K562 (cell line): ENCODE measurements around the gene PRKCB. TPM values are rescaled to one million over a fixed set of nuclear protein-coding genes. Genes with fewer than 3 reads are reported as not detected.

Source experiments
- ARID1B ChIP-seq: fragments of 450-650 bp; IDR thresholded peaks from 2 replicates; pipeline ENCODE4 v1.6.1; 2016; ENCODE audit warnings: antibody characterized with exemption, mild to moderate bottlenecking, inconsistent platforms
- ATF3 ChIP-seq, 2 experiments: fragments of 450-650 bp in 1 of 2; sonication (generic) in 1 of 2; formaldehyde crosslinking in 1 of 2; IDR thresholded peaks in 1 of 2; conservative IDR thresholded peaks in 1 of 2; 2 replicates each; pipeline versions ENCODE4 v1.6.1 to v1.8.1; 2016 to 2023; ENCODE audit warnings: mild to moderate bottlenecking in 2 of 2, moderate library complexity in 2 of 2, inconsistent platforms in 1 of 2, missing genetic modification reagents in 1 of 2
- CXXC5 ChIP-seq: fragments of 250-450 bp; sonication (Bioruptor Pico); IDR thresholded peaks from 2 replicates; pipeline ENCODE4 v1.8.0; 2022; ENCODE audit warnings: inconsistent platforms, mild to moderate bottlenecking, moderate library complexity
- EP300 ChIP-seq: IDR thresholded peaks from 2 replicates; pipeline ENCODE4 v1.6.1; 2012; ENCODE audit warnings: low read length, improper control_type of control experiment
- HCFC1 ChIP-seq: IDR thresholded peaks from 2 replicates; pipeline ENCODE4 v1.6.1; 2012; ENCODE audit warnings: low read depth, low read length, improper control_type of control experiment
- HDAC1 ChIP-seq, 2 experiments: fragments of 450-650 bp; IDR thresholded peaks; 2 replicates each; pipeline ENCODE4 v1.6.1; 2016 to 2017; ENCODE audit warnings: inconsistent platforms in 1 of 2, mild to moderate bottlenecking in 1 of 2, moderate library complexity in 1 of 2
- HSF4 ChIP-seq: fragments of 250-450 bp; sonication (Bioruptor Pico); IDR thresholded peaks from 2 replicates; pipeline ENCODE4 v2.1.2; 2022; ENCODE audit warnings: mild to moderate bottlenecking, moderate library complexity, borderline replicate concordance
- KDM1A ChIP-seq, 2 experiments: fragments of 450-650 bp; IDR thresholded peaks; 2 replicates each; pipeline ENCODE4 v1.6.1; 2016; ENCODE audit warnings: mild to moderate bottlenecking in 2 of 2
- KLF13 ChIP-seq: fragments of 450-650 bp; IDR thresholded peaks from 2 replicates; pipeline ENCODE4 v1.6.1; 2016; ENCODE audit warnings: missing genetic modification characterization, low read depth, mild to moderate bottlenecking, missing compliant biosample characterization, moderate library complexity, borderline replicate concordance
- MYBL2 ChIP-seq, 2 experiments: fragments of 450-650 bp in 1 of 2; sonication (generic) in 1 of 2; formaldehyde crosslinking in 1 of 2; IDR thresholded peaks; 2 replicates each; pipeline versions ENCODE4 v1.6.1 to v1.8.1; 2017 to 2022; ENCODE audit warnings: borderline replicate concordance in 1 of 2, inconsistent platforms in 1 of 2, low read depth in 1 of 2, mild to moderate bottlenecking in 1 of 2, missing genetic modification reagents in 1 of 2, moderate library complexity in 1 of 2
- NFIC ChIP-seq: fragments of 450-650 bp; IDR thresholded peaks from 2 replicates; pipeline ENCODE4 v1.6.1; 2017; ENCODE audit warnings: mild to moderate bottlenecking, inconsistent platforms
- NFIX ChIP-seq: fragments of 250-450 bp; sonication (Bioruptor Pico); IDR thresholded peaks from 2 replicates; pipeline ENCODE4 v1.4.0; 2020; ENCODE audit warnings: low read depth, mild to moderate bottlenecking, moderate library complexity
- NR2C1 ChIP-seq, 2 experiments: fragments of 450-650 bp; IDR thresholded peaks; 2 replicates each; pipeline ENCODE4 v1.6.1; 2017; ENCODE audit warnings: mild to moderate bottlenecking in 2 of 2, antibody characterized with exemption in 1 of 2, inconsistent platforms in 1 of 2, missing compliant biosample characterization in 1 of 2, missing genetic modification characterization in 1 of 2
- PHB2 ChIP-seq: fragments of 450-650 bp; IDR thresholded peaks from 2 replicates; pipeline ENCODE4 v1.6.1; 2017; ENCODE audit warnings: low read depth
- SFPQ ChIP-seq: fragments of 200-400 bp; formaldehyde crosslinking; IDR thresholded peaks from 2 replicates; pipeline ENCODE4 v1.6.1; 2017; ENCODE audit warnings: mild to moderate bottlenecking, low read depth, low read length, moderate library complexity
- SREBF1 ChIP-seq: fragments of 150-350 bp; IDR thresholded peaks from 2 replicates; pipeline ENCODE4 v1.6.1; 2014; ENCODE audit warnings: antibody characterized with exemption, low read depth, low read length, borderline replicate concordance
- TARDBP ChIP-seq: fragments of 450-650 bp; IDR thresholded peaks from 2 replicates; pipeline ENCODE4 v1.6.1; 2016
- ZNF444 ChIP-seq: fragments of 250-450 bp; sonication (Bioruptor Pico); IDR thresholded peaks from 2 replicates; pipeline ENCODE4 v1.4.0; 2020; ENCODE audit warnings: mild to moderate bottlenecking, moderate library complexity
- polyA plus RNA-seq, 8 experiments: library from polyadenylated mRNA; depleted of rRNA in 4 of 8; stranded (reverse) in 5 of 8; unstranded in 3 of 8; fragments of >200 nt; fragmentation: Nextera tagmentation in 2 of 8; fragmentation: Illumina TruSeq in 1 of 8; extraction: Ambion mirVana in 2 of 8; extraction: Trizol in 1 of 8; gene quantifications; 2 replicates each; pipeline versions ENCODE4 v1.2.1 to v1.2.3, GENCODE V29; 2011 to 2014; ENCODE audit warnings: inconsistent platforms in 1 of 8, missing spikeins in 1 of 8
- total RNA-seq, 7 experiments: library from RNA; depleted of rRNA in 6 of 7; stranded (reverse); fragments of >200 nt in 6 of 7; fragmentation: Illumina TruSeq in 2 of 7; extraction: Trizol in 2 of 7; gene quantifications; 2 replicates each; pipeline versions ENCODE4 v1.2.1 to v1.2.3, GENCODE V29; 2011 to 2021; ENCODE audit warnings: low replicate concordance in 1 of 7
- TF ChIP-seq, protein P1 (sequence below): fragments of 450-650 bp; IDR thresholded peaks from 2 replicates; pipeline ENCODE4 v1.6.1; 2017; ENCODE audit warnings: antibody characterized with exemption, mild to moderate bottlenecking
- TF ChIP-seq, protein P2 (sequence below): sonication (generic); formaldehyde crosslinking; IDR thresholded peaks from 2 replicates; pipeline ENCODE4 v1.8.1; 2023; ENCODE audit warnings: mild to moderate bottlenecking, missing genetic modification reagents

The PRKCB gene
- total and polyA plus RNA-seq, 9 of the 15 experiments (the other 6 are each of a cell fraction or from before 2014, with no cell fraction given): 49.9 to 276 (median 148) TPM

DNA sequence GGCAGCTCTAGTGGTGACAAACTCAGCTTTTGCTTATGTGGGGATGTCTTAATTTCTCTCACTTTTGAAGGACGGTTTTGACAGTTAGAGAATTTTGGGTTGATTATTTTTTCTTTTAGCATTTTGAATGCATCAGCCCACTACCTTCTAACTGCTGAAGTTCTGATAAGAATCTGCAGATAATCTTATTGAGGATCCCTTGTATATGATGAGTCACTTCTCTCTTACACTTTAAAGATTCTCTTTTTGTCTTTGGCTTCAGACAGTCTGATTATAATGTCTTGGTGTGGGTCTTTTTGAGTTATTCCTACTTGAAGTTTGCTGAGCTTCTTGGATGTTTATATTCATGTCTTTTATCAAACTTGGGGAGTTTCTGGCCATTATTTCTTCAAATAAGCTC is 5.5 kb upstream of the PRKCB start (continued):
- TF ChIP-seq TARDBP (no peak), HCFC1 (no peak), HSF4 (CRISPR knock-in tag) (no peak), ATF3 (IDR thresholded peaks at IDR 0.05) (peak; percentile 55), ATF3 (CRISPR knock-in tag; conservative IDR thresholded peaks at IDR 0.05) (no peak), SREBF1 (no peak), PHB2 (no peak), EP300 (peak; percentile 4; the same call in 1 of the 2 replicates), ARID1B (peak; percentile 48), CXXC5 (CRISPR knock-in tag) (no peak), NFIC (no peak), KDM1A (IDR thresholded peaks at IDR 0.05) (0 out of 4 replicates have a peak, but pooled peaks of 1 of the 2 experiments have one; percentile 7), NFIX (no peak), KLF13 (tag) (no peak), ZNF444 (CRISPR knock-in tag) (no peak), SFPQ (no peak), NR2C1 (IDR thresholded peaks at IDR 0.05) (no peak), NR2C1 (tag; IDR thresholded peaks at IDR 0.05) (no peak), MYBL2 (IDR thresholded peaks at IDR 0.05; ENCODE audit: low read depth) (peak; percentile 36; the same call in 1 of the 2 replicates), MYBL2 (CRISPR knock-in tag; IDR thresholded peaks at IDR 0.05; ENCODE audit: borderline replicate concordance) (no peak), HDAC1 (IDR thresholded peaks at IDR 0.05) (0 out of 4 replicates have a peak, but pooled peaks of 1 of the 2 experiments have one; percentile 5)
- TF ChIP-seq, protein P1, sequence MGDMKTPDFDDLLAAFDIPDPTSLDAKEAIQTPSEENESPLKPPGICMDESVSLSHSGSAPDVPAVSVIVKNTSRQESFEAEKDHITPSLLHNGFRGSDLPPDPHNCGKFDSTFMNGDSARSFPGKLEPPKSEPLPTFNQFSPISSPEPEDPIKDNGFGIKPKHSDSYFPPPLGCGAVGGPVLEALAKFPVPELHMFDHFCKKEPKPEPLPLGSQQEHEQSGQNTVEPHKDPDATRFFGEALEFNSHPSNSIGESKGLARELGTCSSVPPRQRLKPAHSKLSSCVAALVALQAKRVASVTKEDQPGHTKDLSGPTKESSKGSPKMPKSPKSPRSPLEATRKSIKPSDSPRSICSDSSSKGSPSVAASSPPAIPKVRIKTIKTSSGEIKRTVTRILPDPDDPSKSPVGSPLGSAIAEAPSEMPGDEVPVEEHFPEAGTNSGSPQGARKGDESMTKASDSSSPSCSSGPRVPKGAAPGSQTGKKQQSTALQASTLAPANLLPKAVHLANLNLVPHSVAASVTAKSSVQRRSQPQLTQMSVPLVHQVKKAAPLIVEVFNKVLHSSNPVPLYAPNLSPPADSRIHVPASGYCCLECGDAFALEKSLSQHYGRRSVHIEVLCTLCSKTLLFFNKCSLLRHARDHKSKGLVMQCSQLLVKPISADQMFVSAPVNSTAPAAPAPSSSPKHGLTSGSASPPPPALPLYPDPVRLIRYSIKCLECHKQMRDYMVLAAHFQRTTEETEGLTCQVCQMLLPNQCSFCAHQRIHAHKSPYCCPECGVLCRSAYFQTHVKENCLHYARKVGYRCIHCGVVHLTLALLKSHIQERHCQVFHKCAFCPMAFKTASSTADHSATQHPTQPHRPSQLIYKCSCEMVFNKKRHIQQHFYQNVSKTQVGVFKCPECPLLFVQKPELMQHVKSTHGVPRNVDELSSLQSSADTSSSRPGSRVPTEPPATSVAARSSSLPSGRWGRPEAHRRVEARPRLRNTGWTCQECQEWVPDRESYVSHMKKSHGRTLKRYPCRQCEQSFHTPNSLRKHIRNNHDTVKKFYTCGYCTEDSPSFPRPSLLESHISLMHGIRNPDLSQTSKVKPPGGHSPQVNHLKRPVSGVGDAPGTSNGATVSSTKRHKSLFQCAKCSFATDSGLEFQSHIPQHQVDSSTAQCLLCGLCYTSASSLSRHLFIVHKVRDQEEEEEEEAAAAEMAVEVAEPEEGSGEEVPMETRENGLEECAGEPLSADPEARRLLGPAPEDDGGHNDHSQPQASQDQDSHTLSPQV: peak; percentile 37; the same call in 1 of the 2 replicates
- TF ChIP-seq, protein P2, sequence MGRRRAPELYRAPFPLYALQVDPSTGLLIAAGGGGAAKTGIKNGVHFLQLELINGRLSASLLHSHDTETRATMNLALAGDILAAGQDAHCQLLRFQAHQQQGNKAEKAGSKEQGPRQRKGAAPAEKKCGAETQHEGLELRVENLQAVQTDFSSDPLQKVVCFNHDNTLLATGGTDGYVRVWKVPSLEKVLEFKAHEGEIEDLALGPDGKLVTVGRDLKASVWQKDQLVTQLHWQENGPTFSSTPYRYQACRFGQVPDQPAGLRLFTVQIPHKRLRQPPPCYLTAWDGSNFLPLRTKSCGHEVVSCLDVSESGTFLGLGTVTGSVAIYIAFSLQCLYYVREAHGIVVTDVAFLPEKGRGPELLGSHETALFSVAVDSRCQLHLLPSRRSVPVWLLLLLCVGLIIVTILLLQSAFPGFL (CRISPR knock-in tag): no peak
